NT2/D1 (cell line): ENCODE results near the gene LIMCH1.

Source experiments
- DNase-seq: peaks from one replicate; pipeline ENCODE4 v3.0.0-alpha.2; 2011; ENCODE audit warnings: low read depth, low spot score
- H3K27me3 ChIP-seq: 2 replicates; pipeline ENCODE4 v1.6.0; 2011; ENCODE audit warnings: mild to moderate bottlenecking; ENCODE audit not compliant: insufficient read length, insufficient read depth
- H3K36me3 ChIP-seq: 2 replicates; pipeline ENCODE4 v1.6.1; 2011; ENCODE audit warnings: mild to moderate bottlenecking, low read length, mixed read lengths; ENCODE audit not compliant: insufficient read depth, insufficient read length
- H3K4me1 ChIP-seq: 2 replicates; pipeline ENCODE4 v1.5.1; 2011; ENCODE audit not compliant: insufficient read depth, insufficient read length
- H3K4me3 ChIP-seq: 2 replicates; pipeline ENCODE4 v1.5.1; 2011; ENCODE audit warnings: low read depth; ENCODE audit not compliant: insufficient read length
- H3K9ac ChIP-seq: 2 replicates; pipeline ENCODE4 v1.6.0; 2011; ENCODE audit warnings: low read depth; ENCODE audit not compliant: insufficient read length
- H3K9me3 ChIP-seq: 2 replicates; pipeline ENCODE4 v1.5.1; 2011; ENCODE audit warnings: mild to moderate bottlenecking, low read length; ENCODE audit not compliant: insufficient read depth
- SUZ12 ChIP-seq: IDR thresholded peaks from 2 replicates; pipeline ENCODE4 v1.6.1; 2011; ENCODE audit not compliant: insufficient read length, insufficient read depth; ENCODE audit errors: extremely low read depth
- YY1 ChIP-seq: IDR thresholded peaks from 2 replicates; pipeline ENCODE4 v1.6.1; 2011; ENCODE audit not compliant: insufficient read length, insufficient read depth
- ZNF274 ChIP-seq: IDR thresholded peaks from 2 replicates; pipeline ENCODE4 v1.6.1; 2011; ENCODE audit warnings: mild to moderate bottlenecking, low read depth, low read length

LIMCH1 gene

GRCh38 chr4:41579526-41579925 lies 41.6 kb downstream of the LIMCH1 start:
- Histone ChIP-seq H3K4me3 (no peak overlapping the region), H3K4me1 (no peaks in the 10 kb centered on the region)
- no peak for DNase-seq

GRCh38 chr4:41580007-41580406 lies 42.0 kb downstream of the LIMCH1 start:
- no peak overlapping the region for H3K9ac ChIP-seq
- no peaks in the 10 kb centered on the region for H3K27me3 ChIP-seq
- H3K4me1 ChIP-seq: no peaks in the 10 kb centered on the region
- TF ChIP-seq SUZ12 (no peak), YY1 (no peak), ZNF274 (no peak)
- no peaks in the 10 kb centered on the region for H3K36me3 ChIP-seq
- no peak overlapping the region for H3K4me3 ChIP-seq
- H3K9me3 ChIP-seq: no peaks in the 10 kb centered on the region
- no peak for DNase-seq

More at GRCh38 chr4:41579526-41579925, 41.6 kb downstream of the LIMCH1 start:
- no peaks in the 10 kb centered on the region for H3K27me3 ChIP-seq
- TF ChIP-seq ZNF274: no peak
- no peak for TF ChIP-seq YY1
- TF ChIP-seq SUZ12: no peak
- no peaks in the 10 kb centered on the region for H3K9me3 ChIP-seq
- H3K9ac ChIP-seq: no peak overlapping the region
- H3K36me3 ChIP-seq: no peaks in the 10 kb centered on the region

GRCh38 chr4:41586675-41587225 lies 48.8 kb downstream of the LIMCH1 start:
- no peaks in the 10 kb centered on the region for H3K36me3 ChIP-seq
- H3K27me3 ChIP-seq: no peaks in the 10 kb centered on the region
- no peaks in the 10 kb centered on the region for H3K4me1 ChIP-seq
- H3K4me3 ChIP-seq: no peak overlapping the region
- DNase-seq: no peak
- no peaks in the 10 kb centered on the region for H3K9me3 ChIP-seq
- no peak overlapping the region for H3K9ac ChIP-seq
- no peak for TF ChIP-seq SUZ12
- no peak for TF ChIP-seq ZNF274
- TF ChIP-seq YY1: no peak

- no peak overlapping the region for H3K9ac ChIP-seq
- H3K27me3 ChIP-seq: no peaks in the 10 kb centered on the region
- H3K4me3 ChIP-seq: no peak overlapping the region
- DNase-seq: no peak
- H3K9me3 ChIP-seq: no peaks in the 10 kb centered on the region
- H3K4me1 ChIP-seq: no peaks in the 10 kb centered on the region
- TF ChIP-seq SUZ12 (no peak), ZNF274 (no peak), YY1 (no peak)
- H3K36me3 ChIP-seq: no peaks in the 10 kb centered on the region
Measured at GRCh38 chr4:41587286-41587685, 49.3 kb downstream of the LIMCH1 start.

DNA sequence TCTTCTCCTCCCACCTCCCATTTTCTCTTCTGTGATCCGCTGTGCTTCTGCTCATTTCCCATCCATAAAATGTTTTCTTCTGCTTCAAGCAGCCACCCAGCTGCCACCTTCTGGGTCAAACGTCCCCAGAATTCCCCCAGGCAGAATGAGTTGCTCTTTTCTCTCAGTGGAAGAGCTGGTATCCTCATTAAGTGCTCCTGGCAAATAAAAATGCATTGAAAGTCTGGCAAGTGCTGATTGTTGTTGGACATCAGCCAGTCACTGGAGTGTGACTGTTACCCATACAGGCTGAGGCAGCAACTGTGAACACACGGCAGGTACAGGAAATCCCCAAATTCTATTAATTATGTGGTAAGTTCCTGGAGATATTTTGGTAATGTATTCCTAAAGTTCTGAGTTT lies 52.6 kb downstream of the LIMCH1 start:
- Histone ChIP-seq H3K4me3 (no peak overlapping the region), H3K9me3 (no peaks in the 10 kb centered on the region), H3K36me3 (no peaks in the 10 kb centered on the region), H3K27me3 (no peaks in the 10 kb centered on the region), H3K4me1 (no peaks in the 10 kb centered on the region), H3K9ac (no peak overlapping the region)
- no peak for DNase-seq
- TF ChIP-seq SUZ12: no peak
- no peak for TF ChIP-seq YY1
- TF ChIP-seq ZNF274: no peak

GRCh38 chr4:41594432-41594831 lies 56.5 kb downstream of the LIMCH1 start:
- Histone ChIP-seq H3K4me3 (no peak overlapping the region), H3K36me3 (no peaks in the 10 kb centered on the region), H3K9me3 (no peaks in the 10 kb centered on the region), H3K9ac (no peak overlapping the region), H3K4me1 (no peaks in the 10 kb centered on the region), H3K27me3 (no peaks in the 10 kb centered on the region)
- TF ChIP-seq YY1 (no peak), ZNF274 (no peak), SUZ12 (no peak)
- DNase-seq: no peak

DNA sequence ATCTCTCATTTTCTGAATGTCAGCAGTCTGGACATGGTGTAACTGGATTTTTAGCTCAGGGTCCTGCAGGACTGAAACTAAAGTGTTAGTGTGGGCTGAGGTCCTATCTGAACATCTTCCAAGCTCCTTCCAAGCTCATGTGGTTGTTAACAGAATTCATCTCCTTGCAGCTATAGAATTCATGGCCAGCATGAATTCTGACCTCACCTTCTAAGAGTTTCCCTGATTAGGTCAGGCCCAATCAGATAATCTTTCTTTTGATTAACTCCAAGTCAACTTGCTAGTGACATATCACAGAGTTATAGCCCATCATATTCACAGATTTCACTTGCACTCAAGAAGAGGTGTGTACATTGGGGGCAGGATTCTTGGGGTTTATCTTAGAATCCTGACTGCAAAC lies 59.5 kb downstream of the LIMCH1 start:
- no peak for DNase-seq
- TF ChIP-seq ZNF274 (no peak), SUZ12 (no peak), YY1 (no peak)
- H3K9ac ChIP-seq: no peak overlapping the region

More for the DNA sequence above, 59.5 kb downstream of the LIMCH1 start:
- Histone ChIP-seq H3K9me3 (no peaks in the 10 kb centered on the region), H3K36me3 (no peaks in the 10 kb centered on the region), H3K27me3 (no peaks in the 10 kb centered on the region), H3K4me1 (no peaks in the 10 kb centered on the region), H3K4me3 (no peak overlapping the region)
